HepG2 (cell line): ENCODE data around the gene SECISBP2L. TPM values are rescaled to one million over a fixed set of nuclear protein-coding genes. Genes with fewer than 3 reads are reported as not detected.

Source experiments
- ATAC-seq: fragments of 200-7000 bp; cut with Tn5 transposase; 3 replicates; pipeline ENCODE4 v1.9.1; 2020; ENCODE audit warnings: mild to moderate bottlenecking, moderate library complexity
- BruUV-seq: library from RNA; stranded (reverse); fragments of 400-500 nt; replicated peaks from 2 replicates; lab custom pipeline; 2021; lab: Mats Ljungman, UMichigan
- CTCF ChIA-PET: fragments of 300-600 bp; formaldehyde crosslinking; extraction: SDS; loops from one replicate; lab custom pipeline; 2021; ENCODE audit warnings: low total read pairs, inconsistent platforms, low intra/inter-chr PET ratio; lab: Yijun Ruan, JAX
- POLR2A ChIA-PET: fragments of 350-600 bp; sonication (Branson Sonifier 250); formaldehyde crosslinking; loops from one replicate; lab custom pipeline; 2020; ENCODE audit warnings: antibody characterized with exemption, inconsistent platforms; lab: Yijun Ruan, JAX
- DNase-seq: peaks from one replicate; pipeline ENCODE4 v3.0.0-alpha.2; 2015; ENCODE audit warnings: low spot score
- FAIRE-seq: peaks from 3 replicates; lab custom pipeline; 2011; peaks lifted over from hg19 to GRCh38; lab: Jason Lieb, UNC
- H2AFZ ChIP-seq: one replicate; pipeline ENCODE4 v1.6.1; 2011; ENCODE audit warnings: low read length, inconsistent platforms
- H3K27ac ChIP-seq: fragments of 300-600 bp; 3 replicates; pipeline ENCODE4 v1.8.0; 2011; ENCODE audit warnings: mixed run types, mild to moderate bottlenecking, mixed read lengths, low read length, inconsistent platforms; ENCODE audit not compliant: insufficient read depth; ENCODE audit errors: extremely low read length
- H3K27me3 ChIP-seq, 2 experiments: fragments of 200-600 bp in 1 of 2; 2 replicates in 1 of 2; 3 replicates in 1 of 2; pipeline versions ENCODE4 v1.6.0 to v1.8.0; 2011; ENCODE audit warnings: low read length in 2 of 2, mild to moderate bottlenecking in 2 of 2, moderate library complexity in 2 of 2, inconsistent platforms in 1 of 2; ENCODE audit not compliant: insufficient read depth in 2 of 2, control insufficient read depth in 1 of 2
- H3K36me3 ChIP-seq, 2 experiments: fragments of 200-600 bp in 1 of 2; replicated peaks in 1 of 2; 2 replicates in 1 of 2; 3 replicates in 1 of 2; pipeline versions ENCODE4 v1.5.1 to v1.8.0; 2011; ENCODE audit warnings: low read length in 2 of 2, inconsistent platforms in 1 of 2; ENCODE audit not compliant: insufficient read depth in 2 of 2, control insufficient read depth in 1 of 2
- H3K4me1 ChIP-seq: 2 replicates; pipeline ENCODE4 v1.5.1; 2012; ENCODE audit warnings: low read length, inconsistent platforms; ENCODE audit not compliant: insufficient read depth
- H3K4me2 ChIP-seq: 2 replicates; pipeline ENCODE4 v1.6.0; 2011; ENCODE audit warnings: low read depth, low read length, inconsistent platforms
- H3K4me3 ChIP-seq, 3 experiments: fragments of 200-600 bp in 1 of 3; sonication (generic), shearing (Covaris generic) in 1 of 3; replicated peaks in 1 of 3; 2 replicates each; pipeline ENCODE4 v1.5.1; 2011 to 2016; ENCODE audit warnings: low read length in 3 of 3, inconsistent platforms in 2 of 3, low read depth in 2 of 3, mild to moderate bottlenecking in 2 of 3, control low read depth in 1 of 3, mixed read lengths in 1 of 3; ENCODE audit not compliant: insufficient read depth in 1 of 3
- H3K79me2 ChIP-seq: one replicate; pipeline ENCODE4 v1.6.1; 2011; ENCODE audit warnings: low read length, inconsistent platforms; ENCODE audit not compliant: insufficient read depth
- H3K9ac ChIP-seq: 2 replicates; pipeline ENCODE4 v1.6.0; 2011; ENCODE audit warnings: mild to moderate bottlenecking, low read depth, low read length, inconsistent platforms; ENCODE audit not compliant: insufficient read depth
- H3K9me3 ChIP-seq: 2 replicates; pipeline ENCODE4 v1.5.1; 2012; ENCODE audit warnings: mild to moderate bottlenecking, low read length
- H4K20me1 ChIP-seq: 2 replicates; pipeline ENCODE4 v1.6.0; 2011; ENCODE audit warnings: inconsistent platforms, mild to moderate bottlenecking, low read length, moderate library complexity; ENCODE audit not compliant: insufficient read depth
- MAFK ChIP-seq, 2 experiments: IDR thresholded peaks in 1 of 2; conservative IDR thresholded peaks in 1 of 2; 2 replicates each; pipeline ENCODE4 v1.6.1; 2011; ENCODE audit warnings: improper control_type of control experiment in 2 of 2, low read length in 2 of 2
- NFIC ChIP-seq: IDR thresholded peaks from 2 replicates; pipeline ENCODE4 v1.6.1; 2012; ENCODE audit warnings: mild to moderate bottlenecking, low read length, inconsistent platforms
- STAG1 ChIP-seq: sonication (generic); formaldehyde crosslinking; IDR thresholded peaks from 2 replicates; pipeline ENCODE4 v1.4.0; 2020; ENCODE audit warnings: missing genetic modification reagents
- ZNF138 ChIP-seq: sonication (generic); formaldehyde crosslinking; IDR thresholded peaks from 2 replicates; pipeline ENCODE4 v1.5.0; 2020; ENCODE audit warnings: mild to moderate bottlenecking, low read depth, missing genetic modification reagents
- ZNF142 ChIP-seq: sonication (generic); formaldehyde crosslinking; IDR thresholded peaks from 2 replicates; pipeline ENCODE4 v1.4.0; 2020; ENCODE audit warnings: missing genetic modification reagents
- ZNF432 ChIP-seq: sonication (generic); formaldehyde crosslinking; IDR thresholded peaks from 2 replicates; pipeline ENCODE4 v1.5.0; 2020; ENCODE audit warnings: missing genetic modification reagents, mild to moderate bottlenecking, borderline replicate concordance
- ZNF552 ChIP-seq: sonication (generic); formaldehyde crosslinking; IDR thresholded peaks from 2 replicates; pipeline ENCODE4 v1.9.0; 2022; ENCODE audit warnings: missing genetic modification reagents, mild to moderate bottlenecking, borderline replicate concordance
- WGBS: methylation state at CpG from one replicate; pipeline ENCODE4 v1.1.6; 2017; ENCODE audit warnings: low lambda C conversion rate; 5-methylcytosine and 5-hydroxymethylcytosine counted together
- in situ Hi-C: cut with HindIII; loops from 2 replicates; pipeline ENCODE4 v1.10.0; 2017; ENCODE audit warnings: low pct_unique_long_range_greater_than_20kb; ENCODE audit not compliant: extremely low pct_ligation_motif_present
- intact Hi-C: fragments of 100-400 bp; cut with micrococcal nuclease; formaldehyde crosslinking; loops from one replicate; pipeline ENCODE4 v1.10.0; 2022; ENCODE audit not compliant: unreplicated experiment
- polyA plus RNA-seq, 8 experiments: library from polyadenylated mRNA; depleted of rRNA in 3 of 8; stranded (reverse) in 7 of 8; unstranded in 1 of 8; fragments of >200 nt; fragmentation: Illumina TruSeq in 4 of 8; extraction: Trizol in 4 of 8; gene quantifications; 2 replicates each; pipeline versions ENCODE4 v1.2.1 to v1.2.3, GENCODE V29; 2011 to 2016; ENCODE audit warnings: low read depth in 4 of 8, missing spikeins in 1 of 8, mixed read lengths in 1 of 8; ENCODE audit not compliant: insufficient read depth in 1 of 8
- total RNA-seq, 5 experiments: library from RNA; depleted of rRNA; stranded (reverse); fragments of >200 nt; fragmentation: Illumina TruSeq; extraction: Trizol; gene quantifications; 2 replicates each; pipeline ENCODE4 v1.2.3, GENCODE V29; 2016; ENCODE audit warnings: low read depth in 1 of 5

The SECISBP2L gene
- total and polyA plus RNA-seq, 2 of the 13 experiments (the other 11 are each of a cell fraction or from before 2014, with no cell fraction given) = 13.9 to 15.6 TPM

GRCh38 chr15:49082960-49083359 is 36.7 kb upstream of the SECISBP2L start:
- ATAC-seq (no peak), DNase-seq (no peak), FAIRE-seq (no peak)
- WGBS = 86% methylated on average over 1 of the region's 1 CpG
- Histone ChIP-seq H2AFZ (no peak overlapping the region), H3K36me3 (no peaks in the 10 kb centered on the region), H3K4me1 (peaks cover 8% of the 10 kb centered on the region; the same call in 1 of the 2 replicates), H3K4me3 (no peak overlapping the region), H3K4me2 (no peak overlapping the region), H3K27me3 (no peaks in the 10 kb centered on the region), H3K9ac (no peak overlapping the region), H3K79me2 (no peaks in the 10 kb centered on the region), H3K27ac (no peak overlapping the region), H4K20me1 (no peaks in the 10 kb centered on the region), H3K9me3 (no peaks in the 10 kb centered on the region)
- in situ Hi-C loops (loop anchor here (25.0 kb wide), 1 partner anchor 221 kb away; no protein-coding TSS in a partner anchor), intact Hi-C loops (no loop called here)
- ChIA-PET CTCF (no interaction called here), POLR2A (interaction anchor here (0.8 kb wide), 1 partner anchor 23 kb away, joined by 3 read pairs; no protein-coding TSS in a partner anchor)
- no TSS peak for BruUV-seq
- no peak for TF ChIP-seq NFIC
- no peak for TF ChIP-seq ZNF432 (CRISPR knock-in tag)
- TF ChIP-seq ZNF142 = no peak
- TF ChIP-seq MAFK (conservative IDR thresholded peaks at IDR 0.05 in 1 of 2, IDR thresholded peaks at IDR 0.05 in 1 of 2; ENCODE audit: low read length in 2 of 2) = no peak
- no peak for TF ChIP-seq ZNF552
- no peak for TF ChIP-seq ZNF138 (CRISPR knock-in tag)
- TF ChIP-seq STAG1 (CRISPR knock-in tag) = no peak
